C4-2B (cell line): ENCODE measurements around the gene TPSB2.
"Not testable (repeated sequence)": the region's sequence is repeated elsewhere in the genome, so short reads cannot be mapped to it uniquely, and the experiment has no call there.

Experiments
- H3K27ac ChIP-seq: fragments of 450-650 bp; 2 replicates; pipeline ENCODE4 v1.5.1; 2017
- ZFX ChIP-seq: fragments of 450-650 bp; IDR thresholded peaks from 2 replicates; pipeline ENCODE4 v1.6.1; 2017
- TF ChIP-seq, protein P1 (sequence below): fragments of 450-650 bp; conservative IDR thresholded peaks from 2 replicates; pipeline ENCODE4 v1.5.1; 2017; ENCODE audit warnings: mild to moderate bottlenecking

The TPSB2 gene

GRCh38 chr16:1274767-1275166 lies 44.8 kb upstream of the TPSB2 start:
- H3K27ac ChIP-seq: no peak overlapping the region
- TF ChIP-seq, protein P1, sequence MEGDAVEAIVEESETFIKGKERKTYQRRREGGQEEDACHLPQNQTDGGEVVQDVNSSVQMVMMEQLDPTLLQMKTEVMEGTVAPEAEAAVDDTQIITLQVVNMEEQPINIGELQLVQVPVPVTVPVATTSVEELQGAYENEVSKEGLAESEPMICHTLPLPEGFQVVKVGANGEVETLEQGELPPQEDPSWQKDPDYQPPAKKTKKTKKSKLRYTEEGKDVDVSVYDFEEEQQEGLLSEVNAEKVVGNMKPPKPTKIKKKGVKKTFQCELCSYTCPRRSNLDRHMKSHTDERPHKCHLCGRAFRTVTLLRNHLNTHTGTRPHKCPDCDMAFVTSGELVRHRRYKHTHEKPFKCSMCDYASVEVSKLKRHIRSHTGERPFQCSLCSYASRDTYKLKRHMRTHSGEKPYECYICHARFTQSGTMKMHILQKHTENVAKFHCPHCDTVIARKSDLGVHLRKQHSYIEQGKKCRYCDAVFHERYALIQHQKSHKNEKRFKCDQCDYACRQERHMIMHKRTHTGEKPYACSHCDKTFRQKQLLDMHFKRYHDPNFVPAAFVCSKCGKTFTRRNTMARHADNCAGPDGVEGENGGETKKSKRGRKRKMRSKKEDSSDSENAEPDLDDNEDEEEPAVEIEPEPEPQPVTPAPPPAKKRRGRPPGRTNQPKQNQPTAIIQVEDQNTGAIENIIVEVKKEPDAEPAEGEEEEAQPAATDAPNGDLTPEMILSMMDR: no peak
- no peak for TF ChIP-seq ZFX

DNA sequence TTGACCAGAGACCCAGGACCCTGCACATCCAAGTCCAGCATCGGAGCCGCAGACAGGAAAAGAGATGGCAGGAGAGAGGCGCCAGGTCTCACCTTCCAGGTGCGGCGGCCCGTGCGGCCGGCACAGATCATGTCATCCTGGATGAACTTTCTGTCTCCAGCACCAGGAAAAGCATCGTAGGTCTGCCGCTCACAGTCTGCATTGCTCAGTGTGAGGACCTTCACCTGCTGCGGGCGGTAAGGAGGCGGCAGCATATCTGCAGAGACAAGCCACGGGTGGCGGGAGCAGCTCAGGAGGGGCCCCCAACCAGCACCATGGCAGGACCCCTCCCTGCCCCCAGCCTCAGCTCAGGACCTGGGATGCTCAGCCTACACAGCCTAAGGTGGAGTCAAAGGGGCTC lies 43.8 kb upstream of the TPSB2 start:
- H3K27ac ChIP-seq: no peak overlapping the region
- TF ChIP-seq ZFX: no peak
- TF ChIP-seq, protein P1: no peak

DNA sequence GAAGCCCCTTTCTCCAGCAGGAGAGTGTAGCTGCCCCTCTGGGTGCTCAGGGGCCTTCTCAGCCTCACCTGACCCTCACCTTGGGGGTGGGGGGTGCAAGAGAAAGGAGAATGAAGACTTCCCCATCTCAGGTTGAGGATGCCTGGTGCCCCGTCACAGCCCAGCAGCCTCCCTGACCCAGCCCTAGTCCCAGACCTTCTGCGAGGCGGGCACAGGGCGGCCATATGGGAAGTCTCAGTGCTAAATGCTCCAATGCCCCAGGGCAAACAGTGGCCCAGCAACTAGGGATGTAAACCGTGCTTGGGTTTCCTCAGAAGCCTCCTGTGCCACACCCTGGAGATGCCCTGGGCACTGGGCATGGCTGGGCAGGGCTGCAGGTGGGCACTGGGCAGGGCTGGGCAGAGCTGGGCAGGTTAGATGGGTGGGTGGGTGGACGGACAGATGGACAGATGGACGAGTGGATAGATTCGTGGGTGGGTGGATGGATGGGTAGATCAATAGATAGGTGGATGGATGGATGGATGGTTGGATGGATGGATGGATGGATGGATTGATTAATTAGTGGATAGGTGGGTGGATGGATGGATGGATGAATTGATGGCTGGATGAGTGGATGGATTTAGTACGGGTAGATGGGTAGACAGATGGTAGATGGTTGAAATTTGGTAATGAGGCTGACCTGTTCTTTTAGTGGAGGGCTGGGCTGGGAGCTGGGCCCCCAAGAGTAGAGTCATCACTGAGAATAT lies 42.6 kb upstream of the TPSB2 start:
- TF ChIP-seq ZFX: no peak
- TF ChIP-seq, protein P1: no peak

GRCh38 chr16:1271724-1272413 lies 41.9 kb upstream of the TPSB2 start:
- not testable (repeated sequence) for H3K27ac ChIP-seq

More for the DNA sequence above, 42.6 kb upstream of the TPSB2 start:
- no peak overlapping the region for H3K27ac ChIP-seq

DNA sequence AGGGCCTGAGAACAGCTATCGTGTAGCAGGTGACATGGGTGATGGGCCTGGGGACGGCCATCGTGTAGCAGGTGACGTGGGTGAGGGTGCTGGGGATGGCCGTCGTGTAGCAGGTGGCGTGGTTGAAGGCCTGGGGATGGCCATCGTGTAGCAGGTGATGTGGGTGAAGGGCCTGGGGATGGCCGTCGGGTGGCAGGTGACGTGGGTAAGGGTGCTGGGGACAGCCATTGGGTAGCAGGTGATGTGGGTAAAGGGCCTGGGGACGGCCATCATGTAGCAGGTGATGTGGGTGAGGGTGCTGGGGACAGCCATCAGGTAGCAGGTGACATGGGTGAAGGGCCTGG lies 41.4 kb upstream of the TPSB2 start:
- no peak overlapping the region for H3K27ac ChIP-seq
- TF ChIP-seq, protein P1: no peak

- not testable (repeated sequence) for H3K27ac ChIP-seq
Measured at GRCh38 chr16:1269418-1269817, 39.4 kb upstream of the TPSB2 start.

DNA sequence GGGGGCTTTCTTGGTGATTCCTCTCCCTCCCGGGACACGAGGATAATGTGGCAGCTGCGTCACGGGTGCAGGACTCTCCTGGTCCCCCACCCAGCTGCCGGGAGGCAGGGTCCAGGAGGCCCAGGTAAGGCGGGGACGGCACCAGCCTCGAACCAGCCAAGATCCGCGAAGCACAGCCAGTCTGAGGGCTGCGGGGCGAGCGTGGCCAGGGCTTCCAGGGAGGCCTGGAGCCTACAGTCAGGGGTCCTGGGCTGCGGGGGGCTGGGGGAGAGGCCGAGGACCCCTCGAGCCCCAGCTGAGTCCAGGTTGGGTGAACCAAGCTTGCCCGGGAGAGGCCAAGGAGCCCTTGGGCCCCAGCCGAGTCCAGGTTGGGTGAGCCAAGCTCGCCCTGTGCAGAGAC lies 35.8 kb upstream of the TPSB2 start:
- no peak for TF ChIP-seq ZFX
- TF ChIP-seq, protein P1: no peak
- H3K27ac ChIP-seq: no peak overlapping the region

DNA sequence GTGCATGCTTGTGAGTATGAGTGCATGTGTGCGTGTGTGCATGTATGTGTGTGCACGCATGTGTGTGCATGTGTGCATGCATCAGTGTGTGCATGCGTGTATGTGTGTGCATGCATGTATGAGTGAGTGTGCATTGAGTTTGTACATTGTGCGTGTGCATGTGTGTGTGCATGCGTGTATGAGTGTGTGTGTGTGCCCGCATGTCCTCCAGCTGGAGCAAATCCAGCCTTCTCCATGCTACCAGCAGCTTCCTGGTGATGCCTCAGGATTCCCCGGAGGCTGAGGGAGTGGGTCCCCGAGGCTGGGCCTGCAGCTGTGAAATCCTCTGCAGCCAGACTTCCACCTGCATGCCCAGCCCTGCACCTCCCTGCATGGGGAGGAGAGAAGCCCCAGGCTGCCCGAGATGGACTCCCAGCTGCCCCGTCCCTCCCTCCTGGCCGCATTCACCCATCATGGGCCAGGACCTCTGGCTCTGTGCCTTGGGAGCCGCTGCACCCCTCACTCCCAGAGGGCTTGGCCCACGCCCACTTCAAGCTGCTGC lies 35.2 kb upstream of the TPSB2 start:
- no peak overlapping the region for H3K27ac ChIP-seq
- TF ChIP-seq, protein P1: no peak
- TF ChIP-seq ZFX: no peak
